Measurements from ENCODE around the gene SH3RF3.

SH3RF3 gene

GRCh38 chr2:109349503-109350465, 220.8 kb downstream of the SH3RF3 start:
- no peak for DNase-seq (ENCODE audit: low read depth in 2 of 2)

- DNase-seq (ENCODE audit: low read depth in 2 of 2): no peak
Observed at GRCh38 chr2:109350526-109350925, 221.5 kb downstream of the SH3RF3 start.

- no peak for DNase-seq (ENCODE audit: low read depth in 2 of 2)
Observed at GRCh38 chr2:109351164-109351756, 222.3 kb downstream of the SH3RF3 start.

- DNase-seq (ENCODE audit: low read depth in 2 of 2): no peak
Observed at GRCh38 chr2:109352056-109352897, 223.3 kb downstream of the SH3RF3 start.

GRCh38 chr2:109352898-109353689, 224.1 kb downstream of the SH3RF3 start:
- DNase-seq (ENCODE audit: low read depth in 2 of 2): no peak

GRCh38 chr2:109353806-109354745, 225.1 kb downstream of the SH3RF3 start:
- DNase-seq (ENCODE audit: low read depth in 2 of 2): no peak

- DNase-seq (ENCODE audit: low read depth in 2 of 2): no peak
Observed at GRCh38 chr2:109355192-109355843, 226.3 kb downstream of the SH3RF3 start.

- no peak for DNase-seq (ENCODE audit: low read depth in 2 of 2)
Observed at GRCh38 chr2:109356324-109357035, 227.5 kb downstream of the SH3RF3 start.

GRCh38 chr2:109364217-109364616, 235.2 kb downstream of the SH3RF3 start:
- DNase-seq (ENCODE audit: low read depth in 2 of 2): no peak

GRCh38 chr2:109365131-109365530, 236.1 kb downstream of the SH3RF3 start:
- DNase-seq (ENCODE audit: low read depth in 2 of 2): no peak

- no peak for DNase-seq (ENCODE audit: low read depth in 2 of 2)
Observed at GRCh38 chr2:109367683-109368082, 238.7 kb downstream of the SH3RF3 start.

- no peak for DNase-seq (ENCODE audit: low read depth in 2 of 2)
Observed at GRCh38 chr2:109368798-109369197, 239.8 kb downstream of the SH3RF3 start.

- DNase-seq (ENCODE audit: low read depth in 2 of 2): no peak
Observed at GRCh38 chr2:109369671-109370191, 240.7 kb downstream of the SH3RF3 start.

- DNase-seq (ENCODE audit: low read depth in 2 of 2): no peak
Observed at GRCh38 chr2:109370399-109371035, 241.5 kb downstream of the SH3RF3 start.

- no peak for DNase-seq (ENCODE audit: low read depth in 2 of 2)
Observed at GRCh38 chr2:109371481-109372170, 242.6 kb downstream of the SH3RF3 start.

- no peak for DNase-seq (ENCODE audit: low read depth in 2 of 2)
Observed at GRCh38 chr2:109372171-109372568, 243.2 kb downstream of the SH3RF3 start.

GRCh38 chr2:109372614-109373013, 243.6 kb downstream of the SH3RF3 start:
- DNase-seq (ENCODE audit: low read depth in 2 of 2): no peak

Measured in stimulated activated CD4-positive, alpha-beta T cell treated with anti-CD3 and anti-CD28 coated beads, Interleukin-1b, Interleukin-23, amount 100 ng/mL, for 1 hour (primary cell).